Mammary epithelial cell (primary cell): ENCODE measurements around the gene RGS6.

Experiments used
- CTCF ChIP-seq, 2 donors: IDR thresholded peaks in 1 of 2; conservative IDR thresholded peaks in 1 of 2; 2 replicates each; pipeline ENCODE4 v1.5.1; 2011 to 2012; ENCODE audit warnings: inconsistent platforms in 2 of 2, low read length in 2 of 2, mild to moderate bottlenecking in 2 of 2, control low read depth in 1 of 2, low read depth in 1 of 2; ENCODE audit not compliant: insufficient read depth in 1 of 2; ENCODE audit errors: extremely low read depth in 1 of 2
- EZH2 ChIP-seq: IDR thresholded peaks from 2 replicates; pipeline ENCODE4 v1.6.1; 2012; ENCODE audit warnings: low read length, inconsistent platforms, borderline replicate concordance

- TF ChIP-seq CTCF (conservative IDR thresholded peaks at IDR 0.05 in 1 of 2, IDR thresholded peaks at IDR 0.05 in 1 of 2; ENCODE audit: extremely low read depth in 1 of 2, insufficient read depth in 1 of 2, low read depth in 1 of 2, low read length in 2 of 2) (no peak), EZH2 (no peak)
Observed at GRCh38 chr14:72278316-72278715, 346.1 kb downstream of the RGS6 start.
